Lower leg skin (tissue), 4 donors: ENCODE measurements around the gene ZNF687. TPM values are rescaled to one million over a fixed set of nuclear protein-coding genes. Genes with fewer than 3 reads are reported as not detected.

ENCODE experiments used
- DNase-seq, 2 donors: peaks; one replicate each; pipeline ENCODE4 v3.0.0-alpha.2; 2019; ENCODE audit warnings: low spot score in 2 of 2
- H3K4me3 ChIP-seq: fragments of 200-600 bp; sonication (generic); 2 replicates; pipeline ENCODE4 v1.5.1; 2017; ENCODE audit warnings: mild to moderate bottlenecking, low read depth; ENCODE audit not compliant: poor library complexity, severe bottlenecking
- POLR2A ChIP-seq, 2 donors: fragments of 450-650 bp; IDR thresholded peaks; one replicate each; pipeline ENCODE4 v1.6.1; 2016 to 2017; ENCODE audit warnings: antibody characterized with exemption in 2 of 2, mild to moderate bottlenecking in 1 of 2, moderate library complexity in 1 of 2
- WGBS, 2 donors: methylation state at CpG; one replicate each; pipeline ENCODE4 v1.1.5; 2018; 5-methylcytosine and 5-hydroxymethylcytosine counted together
- intact Hi-C: fragments of 100-400 bp; cut with DNase I; formaldehyde crosslinking; loops from one replicate; pipeline ENCODE4 v1.15.0; 2023; ENCODE audit warnings: low total_unique reads
- total RNA-seq, 4 donors: library from RNA; depleted of rRNA; stranded (reverse); fragments of >200 nt; gene quantifications; one replicate each; pipeline ENCODE4 v1.1.0, GENCODE V29; 2016
- TF ChIP-seq, protein P1 (sequence below), 3 donors: fragments of 450-650 bp; IDR thresholded peaks; one replicate each; pipeline ENCODE4 v1.5.1; 2016; ENCODE audit warnings: antibody characterized with exemption in 3 of 3, mild to moderate bottlenecking in 3 of 3, moderate library complexity in 2 of 3

ZNF687 gene
- total RNA-seq, 4 donors from 2014 or later: 21.9 to 45.0 (median 32.2) TPM

DNA sequence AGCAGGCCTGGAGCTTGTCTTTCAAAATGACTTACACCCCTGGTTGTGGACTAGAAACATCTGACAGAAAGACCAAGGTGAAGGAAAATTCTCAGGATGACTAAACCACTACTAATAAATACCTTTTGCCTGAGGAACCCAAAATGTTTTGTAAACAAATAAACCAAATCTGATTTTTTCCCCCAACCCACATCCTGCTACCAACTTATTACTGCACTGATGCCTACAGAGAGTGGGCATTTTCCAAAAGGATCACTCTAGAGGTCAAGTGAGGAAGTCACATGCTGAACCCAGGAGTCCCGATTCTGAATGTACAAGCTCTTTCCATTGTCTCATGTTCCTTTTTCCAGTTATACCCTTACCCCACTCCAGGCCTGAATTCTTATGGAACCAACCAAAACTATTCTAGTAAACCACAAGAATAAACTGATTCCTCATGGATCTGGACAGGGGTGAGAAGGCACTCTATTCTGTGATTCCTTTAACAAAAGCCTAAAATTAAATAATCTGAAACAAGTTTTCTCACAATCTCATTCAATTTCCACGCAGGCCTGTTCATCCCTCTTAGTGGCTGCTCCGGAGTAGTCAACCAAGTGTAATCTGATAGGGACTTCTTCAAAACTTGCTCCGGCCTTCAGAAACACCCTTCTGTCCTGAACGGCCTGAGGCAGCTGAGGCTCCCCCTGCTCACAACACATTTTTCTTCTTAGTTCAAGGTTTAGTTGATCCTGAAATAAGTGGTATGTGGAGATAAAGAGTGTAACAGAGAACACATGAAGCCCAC, 43.7 kb downstream of the ZNF687 start:
- TF ChIP-seq POLR2A (IDR thresholded peaks at IDR 0.05): no peak
- TF ChIP-seq, protein P1, sequence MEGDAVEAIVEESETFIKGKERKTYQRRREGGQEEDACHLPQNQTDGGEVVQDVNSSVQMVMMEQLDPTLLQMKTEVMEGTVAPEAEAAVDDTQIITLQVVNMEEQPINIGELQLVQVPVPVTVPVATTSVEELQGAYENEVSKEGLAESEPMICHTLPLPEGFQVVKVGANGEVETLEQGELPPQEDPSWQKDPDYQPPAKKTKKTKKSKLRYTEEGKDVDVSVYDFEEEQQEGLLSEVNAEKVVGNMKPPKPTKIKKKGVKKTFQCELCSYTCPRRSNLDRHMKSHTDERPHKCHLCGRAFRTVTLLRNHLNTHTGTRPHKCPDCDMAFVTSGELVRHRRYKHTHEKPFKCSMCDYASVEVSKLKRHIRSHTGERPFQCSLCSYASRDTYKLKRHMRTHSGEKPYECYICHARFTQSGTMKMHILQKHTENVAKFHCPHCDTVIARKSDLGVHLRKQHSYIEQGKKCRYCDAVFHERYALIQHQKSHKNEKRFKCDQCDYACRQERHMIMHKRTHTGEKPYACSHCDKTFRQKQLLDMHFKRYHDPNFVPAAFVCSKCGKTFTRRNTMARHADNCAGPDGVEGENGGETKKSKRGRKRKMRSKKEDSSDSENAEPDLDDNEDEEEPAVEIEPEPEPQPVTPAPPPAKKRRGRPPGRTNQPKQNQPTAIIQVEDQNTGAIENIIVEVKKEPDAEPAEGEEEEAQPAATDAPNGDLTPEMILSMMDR (IDR thresholded peaks at IDR 0.05): no peak
- intact Hi-C loops: no loop called here
- no peak overlapping the region for H3K4me3 ChIP-seq
- WGBS, 2 donors: 16 to 22% methylated on average over 5 of the region's 5 CpGs
- no peak for DNase-seq

- 0 to 1% methylated on average over 12 of the region's 12 CpGs for WGBS, 2 donors
- H3K4me3 ChIP-seq: peak overlapping the region; percentile 58
- DNase-seq: peak; percentile 60 to 88
- intact Hi-C loops: no loop called here
- TF ChIP-seq, protein P1 (IDR thresholded peaks at IDR 0.05): no peak
- TF ChIP-seq POLR2A (IDR thresholded peaks at IDR 0.05): no peak
Observed at GRCh38 chr1:151326619-151327222, 44.6 kb downstream of the ZNF687 start.

- peak within 1 kb of the TSS; percentile 58 for H3K4me3 ChIP-seq
- WGBS, 2 donors: 0% methylated on average over 27 to 29 of the region's 40 CpGs
- intact Hi-C loops: no loop called here
- no peak for TF ChIP-seq POLR2A (IDR thresholded peaks at IDR 0.05)
- TF ChIP-seq, protein P1 (IDR thresholded peaks at IDR 0.05): no peak
- peak; percentile 97 for DNase-seq
Observed at GRCh38 chr1:151327223-151327902, 45.3 kb downstream of the ZNF687 start, which contains the start of gene PI4KB. PI4KB (minus strand) TSS chr1:151327416; CDS start chr1:151316481, 10,935 bp downstream.

- H3K4me3 ChIP-seq: no peak overlapping the region
- 17 to 19% methylated on average over 26 to 34 of the region's 34 CpGs for WGBS, 2 donors
- intact Hi-C loops: no loop called here
- TF ChIP-seq POLR2A (IDR thresholded peaks at IDR 0.05): no peak
- TF ChIP-seq, protein P1 (IDR thresholded peaks at IDR 0.05): no peak
- no peak for DNase-seq
Observed at GRCh38 chr1:151327903-151328674, 46.0 kb downstream of the ZNF687 start.

GRCh38 chr1:151334822-151335221, 52.7 kb downstream of the ZNF687 start:
- H3K4me3 ChIP-seq: no peak overlapping the region
- WGBS, 2 donors: 80 to 89% methylated on average over 5 of the region's 5 CpGs
- DNase-seq: no peak
- TF ChIP-seq POLR2A (IDR thresholded peaks at IDR 0.05): no peak
- intact Hi-C loops: loop anchor here (2.0 kb wide), 1 partner anchor 32 kb away; no protein-coding TSS in a partner anchor
